Parathyroid adenoma (tissue), 2 donors: ENCODE measurements around the gene TAS2R9.

ENCODE experiments used
- H2AFZ ChIP-seq: fragments of 300-600 bp; sonication (generic); one replicate; pipeline ENCODE4 v1.7.0; 2017; ENCODE audit warnings: antibody characterized with exemption, mild to moderate bottlenecking
- H3K27ac ChIP-seq: fragments of 300-600 bp; sonication (generic); one replicate; pipeline ENCODE4 v1.7.0; 2017
- H3K27me3 ChIP-seq: fragments of 300-600 bp; sonication (generic); one replicate; pipeline ENCODE4 v1.7.0; 2017; ENCODE audit warnings: low read length; ENCODE audit not compliant: control insufficient read depth, insufficient read depth
- H3K36me3 ChIP-seq: fragments of 300-600 bp; sonication (generic); one replicate; pipeline ENCODE4 v1.7.0; 2017; ENCODE audit warnings: low read length; ENCODE audit not compliant: control insufficient read depth, insufficient read depth
- H3K4me1 ChIP-seq: fragments of 300-600 bp; sonication (generic); one replicate; pipeline ENCODE4 v1.7.0; 2017; ENCODE audit warnings: control low read depth
- H3K4me2 ChIP-seq: fragments of 300-600 bp; sonication (generic); one replicate; pipeline ENCODE4 v1.7.0; 2017; ENCODE audit warnings: low read length
- H3K4me3 ChIP-seq: fragments of 300-600 bp; sonication (generic); one replicate; pipeline ENCODE4 v1.7.0; 2017; ENCODE audit warnings: low read depth, low read length
- H3K79me2 ChIP-seq: fragments of 300-600 bp; sonication (generic); one replicate; pipeline ENCODE4 v1.7.0; 2017; ENCODE audit warnings: control low read depth
- H3K9ac ChIP-seq: fragments of 300-600 bp; sonication (generic); one replicate; pipeline ENCODE4 v1.7.0; 2017; ENCODE audit warnings: mild to moderate bottlenecking
- H3K9me3 ChIP-seq: fragments of 300-600 bp; sonication (generic); one replicate; pipeline ENCODE4 v1.7.0; 2017; ENCODE audit warnings: low read length; ENCODE audit not compliant: control insufficient read depth
- TF ChIP-seq, protein P1 (sequence below): fragments of 300-600 bp; sonication (generic); IDR thresholded peaks from one replicate; pipeline ENCODE4 v1.7.0; 2017; ENCODE audit warnings: antibody characterized with exemption, mild to moderate bottlenecking
- donor health status: primary hyperparathyroidism.

The TAS2R9 gene, protein sequence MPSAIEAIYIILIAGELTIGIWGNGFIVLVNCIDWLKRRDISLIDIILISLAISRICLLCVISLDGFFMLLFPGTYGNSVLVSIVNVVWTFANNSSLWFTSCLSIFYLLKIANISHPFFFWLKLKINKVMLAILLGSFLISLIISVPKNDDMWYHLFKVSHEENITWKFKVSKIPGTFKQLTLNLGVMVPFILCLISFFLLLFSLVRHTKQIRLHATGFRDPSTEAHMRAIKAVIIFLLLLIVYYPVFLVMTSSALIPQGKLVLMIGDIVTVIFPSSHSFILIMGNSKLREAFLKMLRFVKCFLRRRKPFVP

DNA sequence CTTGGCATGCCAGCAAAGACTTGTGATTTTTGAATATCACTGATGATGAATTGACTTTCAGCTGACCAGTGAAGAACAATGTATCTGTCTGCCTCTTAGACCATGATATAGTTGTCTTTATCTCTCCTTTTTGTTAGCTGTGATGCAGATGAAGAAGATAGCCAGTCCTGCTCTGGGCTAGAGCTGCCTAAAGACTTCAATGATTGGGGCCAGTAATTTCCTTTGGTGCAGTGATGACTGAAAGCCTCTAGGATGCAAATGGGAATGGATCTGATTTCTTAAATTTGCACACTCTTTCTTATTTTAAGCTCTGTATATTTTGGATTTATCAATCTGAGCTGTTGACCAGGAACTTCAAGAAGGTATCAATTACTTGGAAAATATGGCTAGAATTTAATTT lies at the start of gene TAS2R9:
TSS of gene TAS2R9 (minus strand) at position 101 of the 400 bp plus-strand sequence. CDS start at position 8, 93 bp downstream.
- H3K36me3 ChIP-seq: no peaks in the 10 kb centered on the region
- no peaks in the 10 kb centered on the region for H3K4me1 ChIP-seq
- no peaks in the 10 kb centered on the region for H3K79me2 ChIP-seq
- H3K4me3 ChIP-seq: no peak within 1 kb of the TSS
- H3K9me3 ChIP-seq: no peaks in the 10 kb centered on the region
- no peak within 1 kb of the TSS for H3K27ac ChIP-seq
- H3K27me3 ChIP-seq: no peaks in the 10 kb centered on the region
- no peak within 1 kb of the TSS for H2AFZ ChIP-seq
- no peak within 1 kb of the TSS for H3K9ac ChIP-seq
- H3K4me2 ChIP-seq: no peak within 1 kb of the TSS
- TF ChIP-seq, protein P1, sequence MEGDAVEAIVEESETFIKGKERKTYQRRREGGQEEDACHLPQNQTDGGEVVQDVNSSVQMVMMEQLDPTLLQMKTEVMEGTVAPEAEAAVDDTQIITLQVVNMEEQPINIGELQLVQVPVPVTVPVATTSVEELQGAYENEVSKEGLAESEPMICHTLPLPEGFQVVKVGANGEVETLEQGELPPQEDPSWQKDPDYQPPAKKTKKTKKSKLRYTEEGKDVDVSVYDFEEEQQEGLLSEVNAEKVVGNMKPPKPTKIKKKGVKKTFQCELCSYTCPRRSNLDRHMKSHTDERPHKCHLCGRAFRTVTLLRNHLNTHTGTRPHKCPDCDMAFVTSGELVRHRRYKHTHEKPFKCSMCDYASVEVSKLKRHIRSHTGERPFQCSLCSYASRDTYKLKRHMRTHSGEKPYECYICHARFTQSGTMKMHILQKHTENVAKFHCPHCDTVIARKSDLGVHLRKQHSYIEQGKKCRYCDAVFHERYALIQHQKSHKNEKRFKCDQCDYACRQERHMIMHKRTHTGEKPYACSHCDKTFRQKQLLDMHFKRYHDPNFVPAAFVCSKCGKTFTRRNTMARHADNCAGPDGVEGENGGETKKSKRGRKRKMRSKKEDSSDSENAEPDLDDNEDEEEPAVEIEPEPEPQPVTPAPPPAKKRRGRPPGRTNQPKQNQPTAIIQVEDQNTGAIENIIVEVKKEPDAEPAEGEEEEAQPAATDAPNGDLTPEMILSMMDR: no peak

- no peaks in the 10 kb centered on the region for H3K36me3 ChIP-seq
- no peak overlapping the region for H3K27ac ChIP-seq
- no peaks in the 10 kb centered on the region for H3K9me3 ChIP-seq
- H3K4me2 ChIP-seq: no peak overlapping the region
- TF ChIP-seq, protein P1: no peak
- no peak overlapping the region for H2AFZ ChIP-seq
- H3K79me2 ChIP-seq: peaks cover 11% of the 10 kb centered on the region
- H3K9ac ChIP-seq: no peak overlapping the region
- no peaks in the 10 kb centered on the region for H3K27me3 ChIP-seq
- peaks cover 3% of the 10 kb centered on the region for H3K4me1 ChIP-seq
- H3K4me3 ChIP-seq: no peak overlapping the region
Observed at GRCh38 chr12:10855807-10856206, 45.8 kb upstream of the TAS2R9 start.

DNA sequence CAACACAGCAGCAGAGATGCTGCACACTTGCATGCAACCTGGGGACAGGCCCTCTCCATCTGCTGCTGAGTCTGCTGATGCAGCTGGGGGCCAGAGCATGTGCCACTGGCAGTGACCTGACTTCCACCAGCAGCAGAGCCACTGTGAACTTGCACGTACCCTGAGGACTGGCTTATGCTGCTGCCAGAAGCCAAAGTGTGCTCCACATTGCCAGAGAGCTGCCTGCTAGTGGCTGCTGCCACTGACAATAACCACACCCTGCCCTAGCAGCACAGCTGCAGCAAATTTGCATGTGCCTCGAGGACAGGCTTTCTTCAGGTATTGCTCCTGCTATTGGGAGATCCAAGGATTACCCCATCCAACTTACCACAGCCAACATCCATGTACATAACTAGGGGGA lies 43.8 kb upstream of the TAS2R9 start:
- Histone ChIP-seq H3K79me2 (peaks cover 11% of the 10 kb centered on the region), H3K4me2 (no peak overlapping the region), H3K9ac (no peak overlapping the region), H3K4me1 (peaks cover 3% of the 10 kb centered on the region), H3K36me3 (no peaks in the 10 kb centered on the region), H3K27ac (no peak overlapping the region), H3K4me3 (no peak overlapping the region), H3K9me3 (no peaks in the 10 kb centered on the region), H3K27me3 (no peaks in the 10 kb centered on the region), H2AFZ (no peak overlapping the region)
- TF ChIP-seq, protein P1: no peak

DNA sequence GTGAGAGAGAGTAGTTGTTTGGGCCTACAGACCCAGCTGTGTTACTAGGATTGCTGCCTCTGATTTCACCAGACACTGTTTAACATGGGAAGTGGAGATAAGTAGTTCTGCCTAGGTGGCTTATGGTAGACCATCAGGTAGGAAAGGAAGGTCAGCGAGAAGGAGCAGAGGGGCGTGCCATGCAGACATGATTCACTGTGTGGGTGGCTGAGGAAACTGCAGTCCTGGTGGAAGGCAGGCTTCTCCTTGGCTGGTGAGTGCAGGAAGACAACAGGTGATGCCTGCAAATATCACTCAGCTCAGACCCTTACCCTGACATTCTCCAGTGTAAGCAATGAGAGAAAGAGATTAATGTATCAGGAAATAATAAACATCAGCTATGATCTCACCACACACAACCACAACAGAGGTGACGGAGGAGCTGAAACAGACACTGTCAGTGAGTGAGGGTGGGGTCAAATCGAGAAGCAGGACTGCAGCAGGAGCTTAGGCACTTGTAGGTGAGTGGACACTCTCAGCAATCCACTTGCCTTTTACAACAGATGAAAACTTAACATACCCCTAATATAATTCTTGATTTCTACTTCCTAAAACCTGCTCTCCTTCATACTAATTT lies 41.4 kb upstream of the TAS2R9 start:
- Histone ChIP-seq H3K27me3 (no peaks in the 10 kb centered on the region), H3K9me3 (no peaks in the 10 kb centered on the region), H3K79me2 (peaks cover 8% of the 10 kb centered on the region), H2AFZ (no peak overlapping the region), H3K27ac (no peak overlapping the region), H3K4me2 (no peak overlapping the region), H3K9ac (no peak overlapping the region), H3K36me3 (no peaks in the 10 kb centered on the region), H3K4me3 (no peak overlapping the region), H3K4me1 (peaks cover 3% of the 10 kb centered on the region)
- TF ChIP-seq, protein P1: no peak
